Prostate gland (tissue), 2 donors: ENCODE results near the gene SPPL3. TPM values are rescaled to one million over a fixed set of nuclear protein-coding genes. Genes with fewer than 3 reads are reported as not detected.

ENCODE experiments used
- DNase-seq: peaks from one replicate; pipeline ENCODE4 v3.0.0-alpha.2; 2019; ENCODE audit warnings: low spot score
- H3K27ac ChIP-seq, 2 donors: fragments of 200-600 bp; sonication (generic); 2 replicates each; pipeline ENCODE4 v1.5.1; 2017 to 2019
- H3K27me3 ChIP-seq: fragments of 200-600 bp; sonication (generic); replicated peaks from 2 replicates; pipeline ENCODE4 v1.5.1; 2019; ENCODE audit not compliant: insufficient read depth
- H3K36me3 ChIP-seq, 2 donors: fragments of 200-600 bp; sonication (generic); 1 replicate in 1 of 2; 2 replicates in 1 of 2; pipeline versions ENCODE4 v1.5.1 to v1.8.1; 2017 to 2019
- H3K4me1 ChIP-seq: fragments of 200-600 bp; sonication (generic); replicated peaks from 2 replicates; pipeline ENCODE4 v1.5.1; 2019
- H3K4me3 ChIP-seq, 2 donors: fragments of 200-600 bp; sonication (generic); 2 replicates each; pipeline ENCODE4 v1.5.1; 2017 to 2019
- H3K9me3 ChIP-seq: fragments of 200-600 bp; sonication (generic); 2 replicates; pipeline ENCODE4 v1.5.1; 2017
- POLR2A ChIP-seq: fragments of 450-650 bp; IDR thresholded peaks from one replicate; pipeline ENCODE4 v1.6.1; 2016; ENCODE audit warnings: antibody characterized with exemption, mild to moderate bottlenecking
- POLR2AphosphoS5 ChIP-seq: sonication (generic); formaldehyde crosslinking; IDR thresholded peaks from one replicate; pipeline ENCODE4 v1.6.1; 2017; ENCODE audit warnings: antibody characterized with exemption
- WGBS: methylation state at CpG from one replicate; pipeline ENCODE4 v1.1.5; 2018; 5-methylcytosine and 5-hydroxymethylcytosine counted together
- intact Hi-C: fragments of 100-400 bp; cut with DNase I; formaldehyde crosslinking; loops from one replicate; pipeline ENCODE4 v1.14.2; 2022
- total RNA-seq, 2 donors: library from RNA; depleted of rRNA; stranded (reverse); fragments of >200 nt; gene quantifications; one replicate each; pipeline ENCODE4 v1.1.0, GENCODE V29; 2016
- TF ChIP-seq, protein P1 (sequence below), 4 experiments: fragments of 200-600 bp in 2 of 4; fragments of 450-650 bp in 2 of 4; sonication (generic) in 2 of 4; IDR thresholded peaks; 1 replicate in 3 of 4; 2 replicates in 1 of 4; pipeline ENCODE4 v1.5.1; 2016 to 2019; ENCODE audit warnings: antibody characterized with exemption in 4 of 4, mild to moderate bottlenecking in 2 of 4, moderate library complexity in 2 of 4

SPPL3 gene
- total RNA-seq, 2 donors from 2014 or later = 36.0 to 37.1 TPM

DNA sequence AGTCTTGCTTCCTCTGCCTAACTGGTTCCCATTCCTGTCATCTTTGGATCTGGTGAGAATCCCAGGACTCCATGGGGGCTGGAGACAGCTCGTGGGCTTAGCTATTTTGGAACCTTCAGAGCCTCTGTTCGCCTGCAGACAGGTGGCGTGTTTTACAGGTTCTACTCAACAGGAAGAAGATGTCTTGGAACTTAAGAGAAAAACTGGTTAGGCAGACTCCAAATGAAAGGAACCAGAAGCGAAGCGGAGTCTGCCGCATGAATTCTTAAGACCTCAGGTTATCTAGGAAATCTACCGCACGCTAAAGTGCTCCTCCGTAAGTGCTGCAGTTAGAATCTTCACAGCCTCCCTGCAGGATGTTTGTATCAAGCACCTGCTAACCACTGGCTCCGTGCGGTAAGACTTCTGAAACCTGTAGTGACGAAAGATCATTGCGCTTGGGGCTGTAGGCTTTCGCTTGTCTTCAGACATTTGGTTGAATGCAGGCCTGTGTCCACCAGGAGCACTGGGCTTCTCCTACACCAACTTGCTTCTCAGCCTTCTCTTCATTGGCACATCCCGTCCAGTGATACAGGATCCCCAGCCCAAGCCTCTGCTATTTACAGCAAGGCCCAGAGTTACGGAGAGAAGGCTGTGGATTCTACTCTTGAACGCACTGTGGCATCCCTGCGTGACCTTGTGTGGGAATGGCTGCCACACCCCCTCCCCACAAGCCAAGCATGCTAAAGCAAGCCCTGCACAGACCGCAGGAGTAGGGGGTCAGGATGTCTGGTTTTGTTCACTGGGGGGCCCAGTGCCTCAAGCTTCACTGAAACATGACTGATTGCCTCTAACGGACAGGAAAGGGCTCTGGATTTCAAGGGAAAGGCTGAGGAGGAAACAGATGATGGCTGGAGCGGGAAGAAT lies 143.6 kb downstream of the SPPL3 start:
- no peak overlapping the region for H3K4me3 ChIP-seq
- WGBS = 73% methylated on average over 21 of the region's 21 CpGs
- H3K27ac ChIP-seq = peak overlapping the region; percentile 8 to 70
- H3K36me3 ChIP-seq = peaks cover 0 to 6% of the 10 kb centered on the region in 2 donors
- no peaks in the 10 kb centered on the region for H3K9me3 ChIP-seq
- no peaks in the 10 kb centered on the region for H3K27me3 ChIP-seq
- DNase-seq = no peak
- no peak for TF ChIP-seq POLR2A
- TF ChIP-seq, protein P1, sequence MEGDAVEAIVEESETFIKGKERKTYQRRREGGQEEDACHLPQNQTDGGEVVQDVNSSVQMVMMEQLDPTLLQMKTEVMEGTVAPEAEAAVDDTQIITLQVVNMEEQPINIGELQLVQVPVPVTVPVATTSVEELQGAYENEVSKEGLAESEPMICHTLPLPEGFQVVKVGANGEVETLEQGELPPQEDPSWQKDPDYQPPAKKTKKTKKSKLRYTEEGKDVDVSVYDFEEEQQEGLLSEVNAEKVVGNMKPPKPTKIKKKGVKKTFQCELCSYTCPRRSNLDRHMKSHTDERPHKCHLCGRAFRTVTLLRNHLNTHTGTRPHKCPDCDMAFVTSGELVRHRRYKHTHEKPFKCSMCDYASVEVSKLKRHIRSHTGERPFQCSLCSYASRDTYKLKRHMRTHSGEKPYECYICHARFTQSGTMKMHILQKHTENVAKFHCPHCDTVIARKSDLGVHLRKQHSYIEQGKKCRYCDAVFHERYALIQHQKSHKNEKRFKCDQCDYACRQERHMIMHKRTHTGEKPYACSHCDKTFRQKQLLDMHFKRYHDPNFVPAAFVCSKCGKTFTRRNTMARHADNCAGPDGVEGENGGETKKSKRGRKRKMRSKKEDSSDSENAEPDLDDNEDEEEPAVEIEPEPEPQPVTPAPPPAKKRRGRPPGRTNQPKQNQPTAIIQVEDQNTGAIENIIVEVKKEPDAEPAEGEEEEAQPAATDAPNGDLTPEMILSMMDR (IDR thresholded peaks at IDR 0.05) = peak in 1 of 4 experiments; percentile 22
- intact Hi-C loops = no loop called here
- peaks cover 5% of the 10 kb centered on the region for H3K4me1 ChIP-seq

DNA sequence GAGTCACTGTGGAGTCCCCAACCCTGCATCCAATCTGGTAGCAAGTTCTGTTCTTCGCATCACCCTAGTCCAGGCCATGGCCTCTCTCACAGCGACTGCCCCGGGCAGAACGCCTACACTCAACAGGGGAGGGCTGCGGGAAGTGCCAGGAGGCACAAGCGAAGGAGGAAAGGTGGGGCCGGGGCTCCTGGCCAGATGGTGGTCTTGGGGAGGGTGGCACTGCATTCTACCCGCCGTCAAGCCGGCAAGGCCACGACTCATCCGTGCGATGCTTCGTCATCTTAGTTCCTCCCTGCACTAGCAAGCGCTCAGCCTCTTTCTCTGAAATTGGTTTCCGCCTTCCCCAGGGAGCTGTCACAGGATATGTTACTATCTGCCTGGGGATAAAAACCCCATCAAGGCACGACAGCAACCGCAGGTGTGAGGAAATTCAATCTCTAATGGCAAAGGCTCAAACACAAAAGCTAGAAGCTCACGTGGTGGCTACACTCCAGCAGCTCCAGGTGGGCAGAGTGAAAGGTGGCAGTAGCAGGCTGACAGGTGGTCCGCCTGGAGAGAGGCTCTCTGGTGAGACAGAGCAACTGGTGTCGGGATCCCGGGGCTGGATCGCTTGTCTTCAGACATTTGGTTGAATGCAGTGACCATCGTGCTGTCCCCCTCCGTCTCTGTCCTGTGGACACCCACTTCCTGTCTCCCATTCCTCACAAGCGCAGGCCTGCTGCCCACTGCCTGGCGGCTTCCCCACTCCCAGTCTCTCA lies 144.4 kb downstream of the SPPL3 start:
- no peaks in the 10 kb centered on the region for H3K27me3 ChIP-seq
- H3K4me3 ChIP-seq = no peak overlapping the region
- H3K4me1 ChIP-seq = peaks cover 5% of the 10 kb centered on the region
- WGBS = 56% methylated on average over 27 of the region's 27 CpGs
- H3K27ac ChIP-seq = no peak overlapping the region
- DNase-seq = no peak
- no peak for TF ChIP-seq POLR2A
- no peak for TF ChIP-seq POLR2AphosphoS5
- TF ChIP-seq, protein P1 (IDR thresholded peaks at IDR 0.05) = no peak
- no peaks in the 10 kb centered on the region for H3K9me3 ChIP-seq
- intact Hi-C loops = no loop called here
- peaks cover 0 to 3% of the 10 kb centered on the region in 2 donors for H3K36me3 ChIP-seq

DNA sequence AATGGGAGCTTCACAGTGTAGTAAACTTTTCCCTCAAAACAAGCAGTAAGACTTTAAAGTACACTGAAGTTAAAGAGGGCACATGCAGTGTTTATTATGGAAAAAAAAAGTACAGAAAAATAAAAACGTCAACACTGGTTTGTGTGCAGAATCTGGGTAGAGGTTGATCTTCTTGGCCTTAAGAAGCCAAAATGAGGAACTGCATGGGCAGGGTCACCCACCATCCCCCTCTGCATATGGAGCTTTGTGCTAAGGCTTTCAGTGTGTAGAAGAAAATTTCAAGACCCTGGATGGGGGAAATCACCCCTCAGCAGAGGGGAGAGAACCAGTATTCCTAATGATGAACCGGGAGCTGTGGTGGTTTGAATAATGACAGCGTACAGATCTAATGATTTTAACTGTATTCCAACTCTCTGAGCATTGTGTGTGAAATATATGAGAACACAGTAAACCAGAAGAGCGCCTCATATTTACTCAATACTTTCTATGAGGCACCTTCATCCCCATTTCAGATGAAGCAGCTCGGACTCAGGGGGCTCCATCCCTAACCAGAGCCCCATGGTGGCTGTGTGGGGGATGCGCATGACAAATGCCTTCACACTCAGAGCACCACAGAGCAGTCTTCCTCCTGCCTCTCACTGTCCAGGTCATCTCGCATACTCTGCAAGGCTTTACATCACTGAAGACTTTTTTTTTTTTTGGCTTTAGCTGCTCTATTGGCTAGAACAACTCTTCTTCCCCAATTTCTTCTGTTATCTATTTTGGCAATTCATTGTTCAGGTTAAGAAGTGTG lies 145.2 kb downstream of the SPPL3 start:
- Histone ChIP-seq H3K4me3 (no peak overlapping the region), H3K4me1 (peaks cover 5% of the 10 kb centered on the region), H3K27me3 (no peaks in the 10 kb centered on the region), H3K9me3 (no peaks in the 10 kb centered on the region), H3K27ac (no peak overlapping the region), H3K36me3 (no peaks in the 10 kb centered on the region)
- intact Hi-C loops = no loop called here
- WGBS = 91% methylated on average over 7 of the region's 7 CpGs
- DNase-seq = no peak
- TF ChIP-seq, protein P1 (IDR thresholded peaks at IDR 0.05) = no peak
- TF ChIP-seq POLR2A = no peak
- no peak for TF ChIP-seq POLR2AphosphoS5

DNA sequence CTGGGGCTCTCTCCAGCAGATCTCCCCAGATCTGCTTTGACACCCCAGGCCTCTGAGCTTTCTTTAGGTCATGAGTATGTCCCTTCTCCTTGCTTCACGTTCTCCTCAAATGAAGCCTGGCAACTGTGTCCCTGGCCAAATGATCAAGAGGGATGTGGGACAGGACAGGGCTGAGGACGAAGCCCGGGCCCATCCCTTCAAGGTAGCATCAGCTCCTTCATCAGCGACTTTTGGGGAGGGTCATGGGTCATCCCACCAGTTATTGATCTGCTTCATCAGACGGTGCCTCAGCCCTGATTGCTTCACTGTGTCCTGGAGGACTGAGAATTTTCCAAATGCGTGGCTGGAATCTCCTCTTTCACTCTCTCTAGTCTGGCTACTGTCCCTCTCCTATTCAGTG lies 146.2 kb downstream of the SPPL3 start:
- TF ChIP-seq POLR2AphosphoS5 (no peak), POLR2A (no peak)
- TF ChIP-seq, protein P1 (IDR thresholded peaks at IDR 0.05) = no peak
- H3K4me1 ChIP-seq = peaks cover 5% of the 10 kb centered on the region
- intact Hi-C loops = no loop called here
- H3K27me3 ChIP-seq = no peaks in the 10 kb centered on the region
- WGBS = 96% methylated on average over 6 of the region's 6 CpGs
- no peak overlapping the region for H3K27ac ChIP-seq
- H3K4me3 ChIP-seq = no peak overlapping the region
- no peaks in the 10 kb centered on the region for H3K9me3 ChIP-seq
- no peak for DNase-seq
- no peaks in the 10 kb centered on the region for H3K36me3 ChIP-seq
